ENCODE measurements around the gene STK38.

The STK38 gene

GRCh38 chr6:36563237-36563927 lies 16.1 kb upstream of the STK38 start:
- no peak for DNase-seq

DNA sequence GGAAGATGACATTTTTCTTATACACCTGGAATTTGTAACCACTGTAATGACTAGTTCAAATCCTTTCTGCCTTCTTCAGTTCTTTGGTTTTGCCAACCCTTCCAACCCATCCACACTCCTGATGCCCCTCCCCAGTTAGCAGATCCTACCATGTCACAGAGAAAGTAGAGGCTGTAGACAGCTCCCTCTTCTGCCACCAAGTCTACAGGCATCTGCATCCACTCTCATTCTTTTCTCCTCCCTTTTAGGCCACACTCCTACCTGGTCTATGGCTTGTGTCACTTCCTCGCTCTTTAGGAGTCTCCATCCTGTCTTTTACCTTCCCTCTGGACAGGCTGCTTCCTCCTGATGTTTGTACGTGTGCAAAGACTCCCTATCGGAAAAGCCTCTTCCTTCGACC lies 13.5 kb upstream of the STK38 start:
- no peak for DNase-seq

DNA sequence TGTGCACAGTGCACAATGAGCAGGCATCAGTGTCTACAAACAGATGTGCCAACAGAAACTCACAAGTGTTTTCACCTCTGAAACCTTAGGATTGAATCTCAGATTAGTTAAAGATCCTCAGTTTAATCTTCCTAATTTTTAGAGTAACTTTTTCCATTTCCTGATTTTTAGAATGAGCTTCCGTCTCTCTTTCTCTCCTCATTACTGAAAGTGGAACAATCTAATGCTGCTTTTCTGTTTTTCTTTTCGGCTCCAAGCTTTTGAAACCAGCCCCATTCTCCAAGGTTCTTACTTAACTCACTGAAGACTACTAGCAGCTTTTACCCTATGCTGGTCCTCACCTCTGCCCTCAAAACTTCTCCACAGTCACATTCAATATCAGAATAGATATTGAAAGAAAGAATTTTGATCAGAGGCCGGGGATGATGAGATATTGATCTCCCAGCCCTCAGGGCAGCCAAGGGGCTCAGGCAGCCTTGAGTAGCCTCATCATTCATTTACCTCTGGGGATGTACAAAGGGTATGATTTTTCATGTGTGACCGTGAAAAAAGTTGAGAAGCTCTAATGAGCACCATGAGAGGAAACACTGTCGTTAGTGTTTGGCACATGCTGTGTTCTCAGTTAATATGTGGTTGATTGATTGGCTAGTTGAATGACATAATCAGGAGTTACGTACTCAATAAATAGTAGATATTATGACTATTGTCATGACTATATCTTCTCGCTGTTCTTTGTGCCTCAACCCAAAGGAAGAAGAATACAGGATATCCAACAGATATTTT lies 11.9 kb upstream of the STK38 start:
- no peak for DNase-seq

DNA sequence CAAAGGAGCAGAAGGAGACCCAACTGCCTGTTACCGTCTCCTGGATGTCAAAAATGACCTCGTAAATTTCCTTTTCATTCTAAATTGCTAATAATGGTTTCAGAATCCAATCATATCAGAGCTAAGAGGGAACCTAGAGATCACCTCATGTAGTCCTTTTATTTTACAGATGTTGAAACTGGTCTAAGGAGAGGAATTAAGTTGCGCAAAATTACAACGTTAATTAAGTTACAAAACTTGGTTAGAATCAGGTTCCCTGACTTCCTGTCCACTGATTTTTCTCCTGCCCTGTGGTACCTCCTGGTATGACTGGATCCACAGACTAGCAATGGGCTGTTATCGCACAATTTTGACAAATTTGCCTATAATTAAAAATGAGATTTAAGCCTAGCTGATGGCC lies 9.0 kb upstream of the STK38 start:
- no peak for DNase-seq

GRCh38 chr6:36555750-36556252 lies 8.5 kb upstream of the STK38 start:
- no peak for DNase-seq

DNA sequence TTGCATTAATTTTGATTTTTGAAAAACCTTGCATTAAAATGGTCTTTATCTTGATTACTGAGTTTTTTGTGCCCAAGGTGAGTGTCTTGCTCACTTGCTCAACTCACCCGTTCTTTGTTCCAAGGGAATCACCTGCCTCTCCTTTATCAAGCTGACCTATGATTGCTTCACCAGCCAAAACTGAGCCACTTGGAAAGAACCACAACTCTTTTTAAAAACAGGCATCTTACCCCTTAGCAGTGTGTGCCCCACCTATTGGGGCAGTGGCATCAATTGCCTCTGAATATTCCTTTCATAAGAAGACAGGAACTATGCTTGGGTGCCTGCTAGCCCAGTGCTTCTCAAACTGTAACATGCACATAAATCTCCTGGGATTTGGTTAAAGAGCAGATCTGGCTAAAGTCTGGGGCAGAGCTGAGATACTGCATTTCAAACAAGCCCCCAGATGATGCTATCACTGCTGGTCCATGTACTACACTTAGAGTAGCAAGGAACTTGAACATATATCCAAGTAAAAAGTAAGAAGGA lies 3.3 kb upstream of the STK38 start:
- no peak for DNase-seq

DNA sequence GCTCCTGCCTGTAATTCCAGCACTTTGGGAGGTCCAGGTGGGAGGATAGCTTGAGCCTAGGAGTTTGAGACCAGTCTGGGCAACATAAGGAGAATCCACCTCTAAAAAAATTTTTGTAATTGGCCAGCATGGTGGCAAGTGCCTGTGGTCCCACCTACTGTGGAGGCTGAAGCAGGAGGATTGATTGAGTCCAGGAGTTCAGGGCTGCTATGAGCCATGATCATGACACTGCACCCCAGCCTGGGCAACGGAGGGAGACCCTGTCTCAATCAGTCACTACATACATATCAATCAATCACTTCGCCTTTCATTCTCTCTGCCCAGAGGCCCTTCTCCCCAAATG lies 1.1 kb upstream of the STK38 start:
- no peak for DNase-seq

GRCh38 chr6:36547646-36548400 lies 544 bp upstream of the STK38 start:
- DNase-seq, result no peak

- DNase-seq, result no peak
These were observed 865 bp downstream of the STK38 start for GRCh38 chr6:36546308-36546919.

DNA sequence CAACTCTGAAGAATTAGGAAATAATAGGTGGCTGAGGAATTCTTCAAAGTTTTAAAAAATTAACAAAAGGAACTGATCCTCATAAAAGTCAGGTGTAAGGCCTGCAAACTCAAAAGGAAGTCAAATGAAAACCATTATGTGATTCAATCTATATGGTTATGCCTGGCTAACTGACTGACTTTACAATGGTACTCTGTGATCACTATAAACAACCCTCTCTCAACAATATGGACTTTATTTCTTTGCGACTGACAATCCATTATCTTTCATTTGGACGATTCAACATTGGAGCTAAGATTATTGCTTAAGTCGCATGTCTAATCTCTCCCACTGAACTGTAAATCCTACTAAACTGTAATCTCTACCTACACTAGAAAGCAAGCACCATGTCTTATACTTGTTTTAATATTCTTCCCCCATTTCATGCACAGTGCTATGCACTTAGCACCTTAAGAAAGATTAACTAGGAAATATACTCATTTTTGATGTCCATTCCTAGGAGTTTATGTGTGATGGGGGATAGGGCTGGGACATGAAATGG lies 1.4 kb downstream of the STK38 start:
- DNase-seq, result no peak

GRCh38 chr6:36544228-36544627 lies 3.1 kb downstream of the STK38 start:
- DNase-seq, result no peak

- DNase-seq, result no peak
These were observed 5.2 kb downstream of the STK38 start for GRCh38 chr6:36542041-36542440.

DNA sequence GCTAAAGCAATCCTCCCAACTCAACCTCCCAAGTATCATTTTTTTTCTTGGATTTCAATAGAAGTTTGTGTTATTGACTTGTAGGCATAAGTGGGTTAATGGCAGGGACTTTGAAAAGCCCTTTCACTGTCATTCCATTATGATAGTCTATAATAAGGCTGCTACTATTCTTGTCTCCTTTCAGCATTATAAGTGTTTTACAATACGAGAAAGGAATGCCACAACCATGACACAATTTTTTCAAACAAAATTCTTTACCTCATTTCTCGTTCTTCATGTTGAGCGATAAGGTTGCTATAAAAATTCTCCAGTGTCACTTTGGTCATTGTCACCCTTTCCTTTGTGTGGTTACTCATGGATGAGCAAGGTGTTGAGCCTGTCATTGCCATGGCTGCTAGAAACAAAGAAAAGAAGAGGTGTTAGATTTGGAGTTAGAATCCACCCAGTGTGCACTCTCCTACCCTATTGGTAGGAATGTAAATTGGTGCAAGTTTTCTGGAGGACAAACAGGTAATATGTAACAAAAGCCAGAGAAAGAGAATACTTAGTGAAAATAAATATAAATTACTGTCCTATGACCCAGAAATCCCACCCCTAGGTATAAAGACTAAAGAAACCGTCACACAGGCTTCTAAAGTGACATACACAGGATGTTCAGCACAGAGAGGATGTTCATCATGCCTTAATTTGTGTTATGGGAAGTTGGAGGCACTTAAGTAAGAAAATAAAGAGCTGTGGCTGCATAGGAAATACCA lies 7.3 kb downstream of the STK38 start:
- no peak for DNase-seq

GRCh38 chr6:36536873-36537547 lies 10.3 kb downstream of the STK38 start:
- no peak for DNase-seq

GRCh38 chr6:36533321-36533720 lies 14.0 kb downstream of the STK38 start:
- DNase-seq, result no peak

DNA sequence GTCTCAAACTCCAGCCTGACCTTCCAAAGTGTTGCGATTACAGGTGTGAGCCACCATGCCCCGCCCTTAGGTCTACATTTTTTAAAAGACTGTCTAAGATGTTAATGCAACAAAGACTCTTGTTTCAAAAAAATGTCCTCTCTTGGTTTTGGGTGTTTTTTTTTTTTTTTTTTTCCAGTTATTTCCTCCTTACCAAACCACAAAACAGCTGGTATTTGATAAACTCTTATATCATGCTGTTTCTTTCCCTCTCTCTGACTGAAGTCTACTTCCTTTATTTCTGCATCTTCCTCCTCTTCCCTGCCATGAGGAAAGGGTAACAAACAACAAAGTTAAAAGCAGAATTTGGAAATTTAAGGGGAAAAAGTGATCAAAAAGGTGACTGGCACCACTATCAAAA lies 21.2 kb downstream of the STK38 start:
- no peak for DNase-seq

DNA sequence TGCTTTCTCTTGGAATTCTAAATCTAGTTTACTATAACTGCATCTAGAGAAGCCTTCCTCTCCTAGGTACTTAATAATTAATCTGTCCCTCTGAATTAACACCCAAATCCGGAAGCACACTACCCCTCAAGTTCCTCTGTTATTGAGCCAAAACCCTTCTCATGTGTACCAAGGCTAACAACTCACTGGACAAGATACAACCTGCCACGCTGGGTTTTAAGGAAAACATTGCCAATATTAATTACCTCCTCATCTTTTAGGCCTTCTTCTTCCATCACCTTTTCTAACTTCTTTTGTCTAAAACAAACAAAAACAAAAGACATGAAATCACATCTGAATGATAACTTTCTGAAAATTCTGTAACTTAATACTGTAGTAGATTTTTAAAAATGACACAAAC lies 21.9 kb downstream of the STK38 start:
- DNase-seq, result no peak

DNA sequence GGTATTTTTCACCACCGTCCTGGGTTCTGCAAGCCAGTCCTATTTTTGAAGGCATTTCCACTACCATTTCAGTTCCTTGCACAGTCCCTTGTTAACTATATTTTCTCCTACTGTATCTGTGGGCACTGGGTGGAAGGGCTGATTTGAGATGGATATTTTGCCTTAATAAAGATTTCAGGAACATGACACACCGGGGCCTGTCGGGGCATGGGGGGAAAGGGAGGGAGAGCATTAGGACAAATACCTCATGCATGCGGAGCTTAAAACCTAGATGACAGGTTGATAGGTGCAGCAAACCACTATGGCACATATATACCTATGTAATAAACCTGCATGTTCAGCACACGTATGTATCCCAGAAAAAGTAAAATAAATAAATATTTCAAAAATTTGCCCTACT lies 22.4 kb downstream of the STK38 start:
- no peak for DNase-seq

DNA sequence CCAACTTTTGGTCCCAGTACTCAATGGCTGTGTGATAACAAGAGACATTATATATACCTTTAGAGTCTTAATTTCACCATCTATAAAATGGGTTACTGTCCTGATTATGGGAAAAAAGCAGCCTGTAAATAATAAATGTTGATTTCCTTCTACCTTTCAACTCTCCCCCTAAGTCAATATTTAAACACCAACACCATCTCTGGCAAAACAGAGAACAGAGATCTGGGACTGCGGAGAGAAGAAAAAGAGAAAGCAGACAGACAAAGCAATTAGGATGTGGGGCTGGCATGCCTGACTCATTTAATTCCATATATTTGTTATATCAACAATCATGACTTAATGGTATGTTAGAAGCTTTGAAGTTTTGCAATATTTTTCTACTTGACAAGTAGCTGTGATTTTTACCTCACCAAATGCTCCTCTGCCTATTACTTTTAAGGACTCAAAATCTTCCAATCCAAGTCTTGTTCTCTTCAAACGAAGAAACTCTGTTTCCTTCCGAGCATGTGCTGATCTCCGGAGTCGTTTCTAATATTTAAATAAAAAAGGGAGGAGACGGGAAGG lies 23.3 kb downstream of the STK38 start:
- no peak for DNase-seq

DNA sequence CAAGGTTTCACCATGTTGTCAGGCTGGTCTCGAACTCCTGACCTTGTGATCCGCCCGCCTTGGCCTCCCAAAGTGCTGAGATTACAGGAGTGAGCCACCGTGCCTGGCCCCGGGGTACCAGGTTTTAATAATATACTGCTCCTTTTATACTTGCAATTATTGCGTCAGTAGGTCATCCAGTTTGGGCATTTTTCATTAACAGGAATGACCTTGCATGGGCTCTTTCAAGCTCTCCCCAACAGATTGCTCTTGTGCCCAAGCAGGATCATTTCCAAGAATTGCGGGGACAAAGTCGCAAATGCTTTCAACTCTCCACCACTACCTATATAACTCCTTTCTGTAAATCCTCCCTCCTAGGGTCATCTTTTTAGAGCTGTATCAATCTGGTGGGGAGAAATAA lies 23.8 kb downstream of the STK38 start:
- DNase-seq, result no peak

- DNase-seq, result peak; percentile 57
These were observed 27.9 kb downstream of the STK38 start for GRCh38 chr6:36519352-36519751.
